ENCODE data around the gene RAB43.
"Not testable (repeated sequence)": the region's sequence is repeated elsewhere in the genome, so short reads cannot be mapped to it uniquely, and the experiment has no call there.

Gene RAB43

GRCh38 chr3:129139911-129140310 lies 18.3 kb upstream of the RAB43 start:
- H3K4me2 ChIP-seq (ENCODE audit: low read length) = no peak overlapping the region
- H3K9me2 ChIP-seq (ENCODE audit: low read depth, low read length) = no peaks in the 10 kb centered on the region
- TF ChIP-seq EZH2 (IDR thresholded peaks at IDR 0.05; ENCODE audit: borderline replicate concordance, low read length) (no peak), CTCF (IDR thresholded peaks at IDR 0.05; ENCODE audit: low read length) (no peak)
- peaks cover 79% of the 10 kb centered on the region for H3K36me3 ChIP-seq (ENCODE audit: insufficient read depth, low read length)
- no peaks in the 10 kb centered on the region for H3K9me3 ChIP-seq (ENCODE audit: low read length)
- no peak overlapping the region for H2AFZ ChIP-seq (ENCODE audit: low read length)
- H3K9ac ChIP-seq (ENCODE audit: low read length) = no peak overlapping the region
- no peaks in the 10 kb centered on the region for H3K27me3 ChIP-seq (ENCODE audit: insufficient read depth, low read length)
- H3K27ac ChIP-seq (ENCODE audit: low read depth, low read length, poor library complexity, severe bottlenecking) = no peak overlapping the region
- H3F3A ChIP-seq (ENCODE audit: insufficient read depth, low read length) = no peaks in the 10 kb centered on the region
- no peaks in the 10 kb centered on the region for H3K4me1 ChIP-seq (ENCODE audit: insufficient read depth, low read length, severe bottlenecking)
- H3K4me3 ChIP-seq (ENCODE audit: low read depth, low read length, poor library complexity, severe bottlenecking) = no peak overlapping the region
- no peaks in the 10 kb centered on the region for H3K79me2 ChIP-seq (ENCODE audit: insufficient read depth, low read length)
- no peaks in the 10 kb centered on the region for H4K20me1 ChIP-seq (ENCODE audit: insufficient read depth, low read length)

- H4K20me1 ChIP-seq (ENCODE audit: insufficient read depth, low read length); H3K9me2 ChIP-seq (ENCODE audit: low read depth, low read length); H3K27me3 ChIP-seq (ENCODE audit: insufficient read depth, low read length); H3F3A ChIP-seq (ENCODE audit: insufficient read depth, low read length); H2AFZ ChIP-seq (ENCODE audit: low read length); H3K4me2 ChIP-seq (ENCODE audit: low read length); H3K27ac ChIP-seq (ENCODE audit: low read depth, low read length, poor library complexity, severe bottlenecking); H3K4me1 ChIP-seq (ENCODE audit: insufficient read depth, low read length, severe bottlenecking); H3K79me2 ChIP-seq (ENCODE audit: insufficient read depth, low read length); H3K4me3 ChIP-seq (ENCODE audit: low read depth, low read length, poor library complexity, severe bottlenecking); H3K9me3 ChIP-seq (ENCODE audit: low read length); H3K9ac ChIP-seq (ENCODE audit: low read length): not testable (repeated sequence)
- H3K36me3 ChIP-seq (ENCODE audit: insufficient read depth, low read length) = peaks cover 90% of the 10 kb centered on the region
Observed at GRCh38 chr3:129136275-129136674, 14.7 kb upstream of the RAB43 start.

GRCh38 chr3:129132097-129132866 lies 10.7 kb upstream of the RAB43 start:
- Histone ChIP-seq H3K27ac (ENCODE audit: low read depth, low read length, poor library complexity, severe bottlenecking) (no peak overlapping the region), H3K9ac (ENCODE audit: low read length) (no peak overlapping the region), H3K9me2 (ENCODE audit: low read depth, low read length) (no peaks in the 10 kb centered on the region), H3K4me1 (ENCODE audit: insufficient read depth, low read length, severe bottlenecking) (no peaks in the 10 kb centered on the region), H3K4me3 (ENCODE audit: low read depth, low read length, poor library complexity, severe bottlenecking) (no peak overlapping the region), H3K27me3 (ENCODE audit: insufficient read depth, low read length) (no peaks in the 10 kb centered on the region), H3K4me2 (ENCODE audit: low read length) (no peak overlapping the region), H3K36me3 (ENCODE audit: insufficient read depth, low read length) (peaks cover 94% of the 10 kb centered on the region), H2AFZ (ENCODE audit: low read length) (no peak overlapping the region), H3K79me2 (ENCODE audit: insufficient read depth, low read length) (no peaks in the 10 kb centered on the region), H4K20me1 (ENCODE audit: insufficient read depth, low read length) (no peaks in the 10 kb centered on the region), H3F3A (ENCODE audit: insufficient read depth, low read length) (no peaks in the 10 kb centered on the region), H3K9me3 (ENCODE audit: low read length) (no peaks in the 10 kb centered on the region)
- no peak for TF ChIP-seq CTCF (IDR thresholded peaks at IDR 0.05; ENCODE audit: low read length)
- no peak for TF ChIP-seq EZH2 (IDR thresholded peaks at IDR 0.05; ENCODE audit: borderline replicate concordance, low read length)

All from OCI-LY1 (cell line).